Glutamatergic neuron (in vitro differentiated cells): ENCODE measurements around the gene MTR. TPM values are rescaled to one million over a fixed set of nuclear protein-coding genes. Genes with fewer than 3 reads are reported as not detected.

Experiments used
- DNase-seq: peaks from one replicate; pipeline ENCODE4 v3.0.0; 2022
- H3K27ac Mint-ChIP-seq: one replicate; pipeline ENCODE4 v1.8.0; 2020; ENCODE audit warnings: mild to moderate bottlenecking, mixed read lengths, inconsistent platforms; ENCODE audit not compliant: unreplicated experiment
- H3K27me3 Mint-ChIP-seq: one replicate; pipeline ENCODE4 v1.8.0; 2020; ENCODE audit warnings: mild to moderate bottlenecking, moderate library complexity, mixed read lengths, inconsistent platforms; ENCODE audit not compliant: unreplicated experiment
- H3K36me3 Mint-ChIP-seq: one replicate; pipeline ENCODE4 v1.8.0; 2020; ENCODE audit warnings: mild to moderate bottlenecking, mixed read lengths, inconsistent platforms; ENCODE audit not compliant: unreplicated experiment
- H3K4me1 Mint-ChIP-seq: one replicate; pipeline ENCODE4 v1.8.0; 2020; ENCODE audit warnings: mild to moderate bottlenecking, low read depth, mixed read lengths, inconsistent platforms; ENCODE audit not compliant: unreplicated experiment
- H3K4me3 Mint-ChIP-seq: one replicate; pipeline ENCODE4 v1.8.0; 2020; ENCODE audit warnings: mild to moderate bottlenecking, mixed read lengths, inconsistent platforms; ENCODE audit not compliant: unreplicated experiment
- H3K9me3 Mint-ChIP-seq: one replicate; pipeline ENCODE4 v1.8.0; 2020; ENCODE audit warnings: mild to moderate bottlenecking, moderate library complexity, mixed read lengths, inconsistent platforms; ENCODE audit not compliant: unreplicated experiment
- CTCF ChIP-seq: fragments of 200-600 bp; sonication (generic); IDR thresholded peaks from one replicate; pipeline ENCODE4 v1.5.0; 2021; ENCODE audit not compliant: partially characterized antibody, unreplicated experiment
- total RNA-seq: library from RNA; stranded (reverse); fragmentation: NEBNext Ultra II Directional; extraction: Animal tissue kit (Norgen Biotek cat#: 25700); gene quantifications from one replicate; pipeline ENCODE4 v1.2.1, GENCODE V29; 2021; ENCODE audit not compliant: unreplicated experiment

Gene MTR
- total RNA-seq, 1 donor from 2014 or later = 33.2 TPM

- H3K27me3 Mint-ChIP-seq = no peaks in the 10 kb centered on the region
- H3K27ac Mint-ChIP-seq = no peak overlapping the region
- TF ChIP-seq CTCF = no peak
- H3K4me3 Mint-ChIP-seq = no peak overlapping the region
- H3K9me3 Mint-ChIP-seq = no peaks in the 10 kb centered on the region
- H3K36me3 Mint-ChIP-seq = no peaks in the 10 kb centered on the region
- peaks cover 4% of the 10 kb centered on the region for H3K4me1 Mint-ChIP-seq
- no peak for DNase-seq
These were observed 26.1 kb downstream of the MTR start for GRCh38 chr1:236821091-236821627.

- Mint-ChIP-seq H3K9me3 (no peaks in the 10 kb centered on the region), H3K4me3 (no peak overlapping the region), H3K36me3 (no peaks in the 10 kb centered on the region), H3K4me1 (peaks cover 4% of the 10 kb centered on the region), H3K27ac (no peak overlapping the region), H3K27me3 (no peaks in the 10 kb centered on the region)
- TF ChIP-seq CTCF = no peak
- DNase-seq = no peak
These were observed 28.5 kb downstream of the MTR start for GRCh38 chr1:236823559-236823958.

- H3K36me3 Mint-ChIP-seq = no peaks in the 10 kb centered on the region
- no peak for TF ChIP-seq CTCF
- H3K27ac Mint-ChIP-seq = no peak overlapping the region
- no peak for DNase-seq
- no peak overlapping the region for H3K4me3 Mint-ChIP-seq
- no peaks in the 10 kb centered on the region for H3K9me3 Mint-ChIP-seq
- H3K27me3 Mint-ChIP-seq = no peaks in the 10 kb centered on the region
- H3K4me1 Mint-ChIP-seq = no peaks in the 10 kb centered on the region
These were observed 34.0 kb downstream of the MTR start for GRCh38 chr1:236829085-236829484.

GRCh38 chr1:236830116-236830515 lies 35.0 kb downstream of the MTR start:
- Mint-ChIP-seq H3K4me1 (no peaks in the 10 kb centered on the region), H3K27ac (no peak overlapping the region), H3K36me3 (no peaks in the 10 kb centered on the region), H3K4me3 (no peak overlapping the region), H3K27me3 (no peaks in the 10 kb centered on the region), H3K9me3 (no peaks in the 10 kb centered on the region)
- no peak for DNase-seq
- TF ChIP-seq CTCF = no peak

- Mint-ChIP-seq H3K27me3 (no peaks in the 10 kb centered on the region), H3K27ac (no peak overlapping the region), H3K9me3 (no peaks in the 10 kb centered on the region), H3K4me3 (no peak overlapping the region), H3K4me1 (no peaks in the 10 kb centered on the region), H3K36me3 (no peaks in the 10 kb centered on the region)
- DNase-seq = no peak
- no peak for TF ChIP-seq CTCF
These were observed 35.5 kb downstream of the MTR start for GRCh38 chr1:236830560-236830959.
